ENCODE data around the gene SCAF1. TPM values are rescaled to one million over a fixed set of nuclear protein-coding genes. Genes with fewer than 3 reads are reported as not detected.

Gene SCAF1
- total RNA-seq, 6 donors from 2014 or later = 28.6 to 98.5 (median 71.0) TPM

- H3K27me3 ChIP-seq = no peaks in the 10 kb centered on the region
- ATAC-seq (ENCODE audit: low FRiP score in 2 of 2) (peak; percentile 79 to 92), DNase-seq (peak; percentile 98 to 100)
- H3K36me3 ChIP-seq = peaks cover 0 to 19% (median 3%) of the 10 kb centered on the region in 4 donors
- 0 to 1% methylated on average over 29 to 50 of the region's 51 CpGs for WGBS, 2 donors
- H3K27ac ChIP-seq = peak within 1 kb of the TSS; percentile 95 to 100 (median 100)
- H3K4me3 ChIP-seq = peak within 1 kb of the TSS; percentile 60 to 98 (median 82)
- no peaks in the 10 kb centered on the region for H3K9me3 ChIP-seq
- TF ChIP-seq POLR2AphosphoS5 (IDR thresholded peaks at IDR 0.05) (peak; percentile 94 to 96), POLR2A (IDR thresholded peaks at IDR 0.05) (peak; percentile 66 to 97 (median 85)), EP300 (IDR thresholded peaks at IDR 0.05) (peak in 2 of 4 donors; percentile 80 to 94)
- TF ChIP-seq, protein P1, sequence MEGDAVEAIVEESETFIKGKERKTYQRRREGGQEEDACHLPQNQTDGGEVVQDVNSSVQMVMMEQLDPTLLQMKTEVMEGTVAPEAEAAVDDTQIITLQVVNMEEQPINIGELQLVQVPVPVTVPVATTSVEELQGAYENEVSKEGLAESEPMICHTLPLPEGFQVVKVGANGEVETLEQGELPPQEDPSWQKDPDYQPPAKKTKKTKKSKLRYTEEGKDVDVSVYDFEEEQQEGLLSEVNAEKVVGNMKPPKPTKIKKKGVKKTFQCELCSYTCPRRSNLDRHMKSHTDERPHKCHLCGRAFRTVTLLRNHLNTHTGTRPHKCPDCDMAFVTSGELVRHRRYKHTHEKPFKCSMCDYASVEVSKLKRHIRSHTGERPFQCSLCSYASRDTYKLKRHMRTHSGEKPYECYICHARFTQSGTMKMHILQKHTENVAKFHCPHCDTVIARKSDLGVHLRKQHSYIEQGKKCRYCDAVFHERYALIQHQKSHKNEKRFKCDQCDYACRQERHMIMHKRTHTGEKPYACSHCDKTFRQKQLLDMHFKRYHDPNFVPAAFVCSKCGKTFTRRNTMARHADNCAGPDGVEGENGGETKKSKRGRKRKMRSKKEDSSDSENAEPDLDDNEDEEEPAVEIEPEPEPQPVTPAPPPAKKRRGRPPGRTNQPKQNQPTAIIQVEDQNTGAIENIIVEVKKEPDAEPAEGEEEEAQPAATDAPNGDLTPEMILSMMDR (IDR thresholded peaks at IDR 0.05) = peak in 1 of 6 experiments; percentile 21
- H3K4me1 ChIP-seq = peaks cover 47 to 84% (median 63%) of the 10 kb centered on the region in 4 donors
Measured at GRCh38 chr19:49640113-49640898, 1.7 kb upstream of the SCAF1 start, which contains the start of gene RRAS. Gene RRAS, minus strand, starts transcription at chr19:49640143. Its CDS starts 45 bp downstream, at chr19:49640098.

DNA sequence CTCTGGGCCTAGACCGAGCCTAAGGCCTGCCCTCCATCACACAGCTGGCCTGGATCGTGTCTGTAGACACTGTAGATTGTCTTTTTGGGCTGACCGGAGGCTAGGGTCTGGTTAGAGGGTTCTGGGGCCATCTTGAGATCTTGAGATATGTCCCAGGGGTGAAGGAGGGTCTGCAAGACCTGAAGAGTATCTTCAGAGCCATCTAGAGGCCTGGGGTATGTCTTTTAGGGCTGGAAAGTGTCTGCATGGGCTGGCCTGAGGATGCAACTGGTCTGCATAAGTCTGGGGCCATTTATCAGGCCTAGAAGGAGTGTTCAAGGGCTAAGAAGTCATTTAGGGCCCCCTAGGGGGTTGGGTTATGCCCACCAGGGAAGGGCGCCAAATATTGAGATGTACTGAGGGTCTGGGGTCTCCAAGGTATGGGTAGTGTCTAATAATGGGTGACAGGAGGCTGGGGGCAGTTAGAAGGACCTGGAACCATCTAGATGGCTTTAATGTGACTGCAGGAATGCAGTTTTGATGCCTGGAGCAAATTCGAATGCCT, 555 bp downstream of the SCAF1 start:
- Histone ChIP-seq H3K36me3 (peaks cover 6 to 27% (median 21%) of the 10 kb centered on the region in 4 donors), H3K27me3 (no peaks in the 10 kb centered on the region), H3K27ac (peak overlapping the region; percentile 95 to 100 (median 98)), H3K4me3 (peak overlapping the region; percentile 60 to 98 (median 93)), H3K4me1 (peaks cover 26 to 67% (median 43%) of the 10 kb centered on the region in 4 donors), H3K9me3 (no peaks in the 10 kb centered on the region)
- 12 to 14% methylated on average over 2 to 3 of the region's 5 CpGs for WGBS, 2 donors
- TF ChIP-seq EP300 (IDR thresholded peaks at IDR 0.05) (no peak), POLR2AphosphoS5 (IDR thresholded peaks at IDR 0.05) (no peak), POLR2A (IDR thresholded peaks at IDR 0.05) (no peak)
- TF ChIP-seq, protein P1 (IDR thresholded peaks at IDR 0.05) = no peak
- DNase-seq = no peak
- no peak for ATAC-seq (ENCODE audit: low FRiP score in 2 of 2)

DNA sequence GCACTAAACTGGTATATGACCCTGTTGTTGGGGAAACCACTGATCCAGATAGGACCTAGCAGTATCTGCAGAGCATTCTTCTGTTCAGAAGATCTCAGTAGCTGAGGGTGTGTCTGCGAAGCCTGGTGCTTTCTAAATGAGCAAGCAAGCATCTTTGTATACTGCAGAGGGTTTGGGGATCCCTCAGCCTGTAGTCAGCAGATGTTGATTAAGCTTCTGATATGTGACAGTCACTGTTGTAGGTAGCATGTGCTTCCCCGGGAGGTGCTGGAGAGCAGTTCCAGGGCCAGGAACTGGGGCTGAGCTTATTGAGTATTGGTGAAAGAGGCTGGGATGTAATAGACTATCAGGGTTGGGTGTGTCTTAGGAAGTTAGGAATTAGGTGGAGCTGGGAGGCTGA, 1.5 kb downstream of the SCAF1 start:
- TF ChIP-seq, protein P1 (IDR thresholded peaks at IDR 0.05) = no peak
- TF ChIP-seq POLR2A (IDR thresholded peaks at IDR 0.05) = no peak
- TF ChIP-seq EP300 (IDR thresholded peaks at IDR 0.05) = no peak
- no peak for TF ChIP-seq POLR2AphosphoS5 (IDR thresholded peaks at IDR 0.05)
- Histone ChIP-seq H3K4me1 (peaks cover 21 to 58% (median 34%) of the 10 kb centered on the region in 4 donors), H3K36me3 (peaks cover 9 to 34% (median 25%) of the 10 kb centered on the region in 4 donors), H3K27ac (no peak overlapping the region), H3K27me3 (no peaks in the 10 kb centered on the region), H3K4me3 (peak overlapping the region in 1 of 4 donors; percentile 98), H3K9me3 (no peaks in the 10 kb centered on the region)
- 67 to 78% methylated on average over 2 of the region's 2 CpGs for WGBS, 2 donors
- ATAC-seq (ENCODE audit: low FRiP score in 2 of 2) (no peak), DNase-seq (no peak)

DNA sequence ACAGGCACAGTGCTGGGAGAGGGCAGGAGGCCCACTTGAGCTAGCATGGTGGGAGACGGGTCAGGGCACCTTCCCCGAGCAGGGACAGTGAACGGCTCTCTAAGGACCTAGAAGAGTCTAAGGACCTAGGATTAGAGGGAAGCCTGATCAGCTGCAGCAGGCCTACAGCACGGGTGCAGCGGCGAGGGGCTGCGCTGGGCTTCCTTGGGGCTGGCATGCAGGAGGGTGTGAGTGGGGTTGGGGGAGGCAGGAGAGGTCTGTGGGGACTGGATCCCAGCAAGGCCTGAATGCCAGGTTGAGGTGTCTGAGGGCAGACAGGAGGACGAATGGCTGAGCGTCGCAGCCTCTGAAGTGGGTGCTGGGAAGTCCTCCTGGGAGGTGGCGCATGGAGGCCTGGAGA, 3.6 kb downstream of the SCAF1 start:
- no peak overlapping the region for H3K4me3 ChIP-seq
- 90 to 92% methylated on average over 11 of the region's 11 CpGs for WGBS, 2 donors
- no peaks in the 10 kb centered on the region for H3K9me3 ChIP-seq
- peaks cover 16 to 45% (median 27%) of the 10 kb centered on the region in 4 donors for H3K4me1 ChIP-seq
- no peak for TF ChIP-seq EP300 (IDR thresholded peaks at IDR 0.05)
- TF ChIP-seq POLR2AphosphoS5 (IDR thresholded peaks at IDR 0.05) = no peak
- TF ChIP-seq, protein P1 (IDR thresholded peaks at IDR 0.05) = no peak
- no peak for TF ChIP-seq POLR2A (IDR thresholded peaks at IDR 0.05)
- no peaks in the 10 kb centered on the region for H3K27me3 ChIP-seq
- ATAC-seq (ENCODE audit: low FRiP score in 2 of 2) = no peak
- peaks cover 9 to 56% (median 40%) of the 10 kb centered on the region in 4 donors for H3K36me3 ChIP-seq
- no peak for DNase-seq
- no peak overlapping the region for H3K27ac ChIP-seq

Measured in upper lobe of left lung (tissue), 6 donors.